Adipose tissue (tissue), 3 donors: ENCODE data around the gene CHAC1. TPM values are rescaled to one million over a fixed set of nuclear protein-coding genes. Genes with fewer than 3 reads are reported as not detected.

Source experiments
- H3K27ac ChIP-seq: one replicate; pipeline ENCODE4 v1.5.1; 2013; ENCODE audit warnings: low read depth, low read length
- WGBS, 3 donors: extraction: QIAGEN DNeasy Blood & Tissue Kit; methylation state at CpG; one replicate each; pipeline ENCODE4 v1.1.7; 2013; 5-methylcytosine and 5-hydroxymethylcytosine counted together
- polyA plus RNA-seq, 3 donors: library from polyadenylated mRNA; stranded (reverse); fragments of 200-250 nt; gene quantifications; one replicate each; pipeline ENCODE4 v1.2.3, GENCODE V29; 2013
- donor health status: healthy with polysubstance abuse.
- donor health status: Bipolar disorder and iron deficiency.
- donor health status: healthy.

CHAC1 gene
- polyA plus RNA-seq, 3 donors: 4.8 to 9.4 (median 6.4) TPM

- no peak overlapping the region for H3K27ac ChIP-seq
- 94 to 96% (median 95%) methylated on average over 12 of the region's 12 CpGs for WGBS, 3 donors
Observed at GRCh38 chr15:40963201-40963600, 9.9 kb downstream of the CHAC1 start.

- 85 to 100% (median 89%) methylated on average over 5 to 8 of the region's 8 CpGs for WGBS, 3 donors
- H3K27ac ChIP-seq: no peak overlapping the region
Observed at GRCh38 chr15:40964006-40964405, 10.7 kb downstream of the CHAC1 start.

- no peak overlapping the region for H3K27ac ChIP-seq
- 79 to 84% (median 82%) methylated on average over 13 of the region's 13 CpGs for WGBS, 3 donors
Observed at GRCh38 chr15:40964634-40965033, 11.4 kb downstream of the CHAC1 start.

GRCh38 chr15:40968290-40969085 lies 15.2 kb downstream of the CHAC1 start:
- WGBS, 3 donors: 74 to 78% (median 76%) methylated on average over 7 of the region's 7 CpGs
- H3K27ac ChIP-seq: no peak overlapping the region

GRCh38 chr15:40969363-40969762 lies 16.1 kb downstream of the CHAC1 start:
- no peak overlapping the region for H3K27ac ChIP-seq
- 80 to 96% (median 82%) methylated on average over 8 of the region's 8 CpGs for WGBS, 3 donors

- 61 to 88% (median 84%) methylated on average over 4 of the region's 4 CpGs for WGBS, 3 donors
- H3K27ac ChIP-seq: no peak overlapping the region
Observed at GRCh38 chr15:40974879-40975278, 21.6 kb downstream of the CHAC1 start.

- H3K27ac ChIP-seq: no peak overlapping the region
- 66 to 82% (median 70%) methylated on average over 7 of the region's 7 CpGs for whole genome bisulfite sequencing, 3 donors
Observed at GRCh38 chr15:40976819-40977218, 23.5 kb downstream of the CHAC1 start.

GRCh38 chr15:40978141-40978540 lies 24.9 kb downstream of the CHAC1 start:
- 64 to 93% (median 91%) methylated on average over 2 of the region's 2 CpGs for WGBS, 3 donors
- no peak overlapping the region for H3K27ac ChIP-seq

GRCh38 chr15:40978562-40978961 lies 25.3 kb downstream of the CHAC1 start:
- H3K27ac ChIP-seq: no peak overlapping the region
- WGBS, 3 donors: 91 to 97% (median 97%) methylated on average over 4 of the region's 4 CpGs

- 53 to 81% (median 64%) methylated on average over 3 of the region's 3 CpGs for WGBS, 3 donors
- H3K27ac ChIP-seq: no peak overlapping the region
Observed at GRCh38 chr15:40981186-40981585, 27.9 kb downstream of the CHAC1 start.

- no peak overlapping the region for H3K27ac ChIP-seq
- WGBS, 3 donors: 79 to 82% (median 82%) methylated on average over 13 of the region's 13 CpGs
Observed at GRCh38 chr15:40982855-40983254, 29.6 kb downstream of the CHAC1 start.

GRCh38 chr15:40984406-40984805 lies 31.1 kb downstream of the CHAC1 start:
- 95% methylated on average over 5 of the region's 5 CpGs for WGBS, 3 donors
- H3K27ac ChIP-seq: no peak overlapping the region

GRCh38 chr15:40984964-40985363 lies 31.7 kb downstream of the CHAC1 start:
- 90 to 93% (median 93%) methylated on average over 4 of the region's 4 CpGs for WGBS, 3 donors
- H3K27ac ChIP-seq: no peak overlapping the region

GRCh38 chr15:40985541-40986330 lies 32.5 kb downstream of the CHAC1 start:
- 80 to 97% (median 83%) methylated on average over 6 of the region's 6 CpGs for WGBS, 3 donors
- no peak overlapping the region for H3K27ac ChIP-seq

GRCh38 chr15:40986820-40987219 lies 33.5 kb downstream of the CHAC1 start:
- no peak overlapping the region for H3K27ac ChIP-seq
- 91 to 96% (median 95%) methylated on average over 7 of the region's 7 CpGs for WGBS, 3 donors

GRCh38 chr15:40988156-40988555 lies 34.9 kb downstream of the CHAC1 start:
- 90 to 96% (median 95%) methylated on average over 4 of the region's 4 CpGs for WGBS, 3 donors
- H3K27ac ChIP-seq: no peak overlapping the region

- no peak overlapping the region for H3K27ac ChIP-seq
Observed at GRCh38 chr15:40990080-40990479, 36.8 kb downstream of the CHAC1 start.

- WGBS, 3 donors: 0% methylated on average over 1 of the region's 1 CpG
- no peak overlapping the region for H3K27ac ChIP-seq
Observed at GRCh38 chr15:40990789-40991188, 37.5 kb downstream of the CHAC1 start.

- no peak overlapping the region for H3K27ac ChIP-seq
- 95 to 97% (median 95%) methylated on average over 3 of the region's 3 CpGs for WGBS, 3 donors
Observed at GRCh38 chr15:40991355-40991754, 38.1 kb downstream of the CHAC1 start.
